Neural progenitor cell (in vitro differentiated cells): ENCODE measurements around the gene RASAL3. TPM values are rescaled to one million over a fixed set of nuclear protein-coding genes. Genes with fewer than 3 reads are reported as not detected.

Source experiments
- DNase-seq: peaks from one replicate; pipeline ENCODE4 v3.0.0-alpha.2; 2016; ENCODE audit warnings: low spot score
- H2AFZ ChIP-seq: fragments of 200-600 bp; sonication (generic); replicated peaks from 2 replicates; pipeline ENCODE4 v1.6.1; 2016; ENCODE audit warnings: antibody characterized with exemption
- H3F3A ChIP-seq: fragments of 200-600 bp; sonication (generic); 2 replicates; pipeline ENCODE4 v1.6.1; 2016; ENCODE audit warnings: antibody characterized with exemption, low read depth
- H3K27ac ChIP-seq: fragments of 200-600 bp; sonication (generic); 2 replicates; pipeline ENCODE4 v1.5.1; 2016; ENCODE audit warnings: mild to moderate bottlenecking
- H3K27me3 ChIP-seq: fragments of 200-600 bp; sonication (generic); 2 replicates; pipeline ENCODE4 v1.6.1; 2016; ENCODE audit warnings: mild to moderate bottlenecking, moderate library complexity
- H3K36me3 ChIP-seq: fragments of 200-600 bp; sonication (generic); 2 replicates; pipeline ENCODE4 v1.5.1; 2016
- H3K4me1 ChIP-seq: fragments of 200-600 bp; sonication (generic); 2 replicates; pipeline ENCODE4 v1.6.1; 2016; ENCODE audit warnings: mixed run types
- H3K4me2 ChIP-seq: fragments of 200-600 bp; sonication (generic); 2 replicates; pipeline ENCODE4 v1.6.1; 2016
- H3K4me3 ChIP-seq: fragments of 200-600 bp; sonication (generic); 2 replicates; pipeline ENCODE4 v1.5.1; 2016
- H3K79me2 ChIP-seq: fragments of 200-600 bp; sonication (generic); 2 replicates; pipeline ENCODE4 v1.6.1; 2016; ENCODE audit warnings: low read depth
- H3K9ac ChIP-seq: fragments of 200-600 bp; sonication (generic); 2 replicates; pipeline ENCODE4 v1.6.1; 2016
- H3K9me3 ChIP-seq: fragments of 200-600 bp; sonication (generic); 2 replicates; pipeline ENCODE4 v1.5.1; 2016; ENCODE audit warnings: low read depth
- H4K20me1 ChIP-seq: fragments of 200-600 bp; sonication (generic); 2 replicates; pipeline ENCODE4 v1.6.1; 2016; ENCODE audit warnings: low read depth
- H3K27ac Mint-ChIP-seq: 3 replicates; pipeline ENCODE4 v1.8.0; 2021; ENCODE audit warnings: mixed read lengths
- H3K27me3 Mint-ChIP-seq: 2 replicates; pipeline ENCODE4 v1.8.0; 2022; ENCODE audit warnings: low read depth, mild to moderate bottlenecking, inconsistent platforms, moderate library complexity, mixed read lengths; ENCODE audit not compliant: insufficient read depth
- H3K36me3 Mint-ChIP-seq: 3 replicates; pipeline ENCODE4 v1.8.0; 2021; ENCODE audit warnings: mixed read lengths
- H3K4me1 Mint-ChIP-seq: 3 replicates; pipeline ENCODE4 v1.8.0; 2021; ENCODE audit warnings: mixed read lengths
- H3K4me3 Mint-ChIP-seq: 3 replicates; pipeline ENCODE4 v1.8.0; 2021; ENCODE audit warnings: mild to moderate bottlenecking, moderate library complexity, mixed read lengths
- H3K9me3 Mint-ChIP-seq: 3 replicates; pipeline ENCODE4 v1.8.0; 2020; ENCODE audit warnings: mixed read lengths
- CTCF ChIP-seq: fragments of 200-600 bp; sonication (generic); IDR thresholded peaks from 2 replicates; pipeline ENCODE4 v1.5.1; 2017; ENCODE audit warnings: antibody characterized with exemption, mild to moderate bottlenecking
- EZH2 ChIP-seq: fragments of 200-600 bp; sonication (generic); IDR thresholded peaks from 2 replicates; pipeline ENCODE4 v1.6.1; 2017; ENCODE audit warnings: antibody characterized with exemption, mild to moderate bottlenecking, moderate library complexity
- EZH2phosphoT487 ChIP-seq: fragments of 200-600 bp; sonication (generic); IDR thresholded peaks from 2 replicates; pipeline ENCODE4 v1.6.1; 2017; ENCODE audit warnings: antibody characterized with exemption
- microRNA counts: library from miRNA; unstranded; fragments of <30 nt; microRNA quantifications from one replicate; lab custom pipeline; 2016
- microRNA-seq: library from miRNA; unstranded; fragments of <30 nt; microRNA quantifications from one replicate; pipeline ENCODE4, GENCODE V29; 2016
- small RNA-seq: library from RNA; depleted of rRNA; stranded (forward); fragments of <200 nt; gene quantifications from one replicate; pipeline ENCODE3, GENCODE V24; 2015
- total RNA-seq: library from RNA; depleted of rRNA; stranded (reverse); fragments of >200 nt; gene quantifications from 2 replicates; pipeline ENCODE4 v1.2.3, GENCODE V29; 2015; ENCODE audit warnings: low replicate concordance

Gene RASAL3
- total RNA-seq, 1 donor from 2014 or later, result not detected

DNA sequence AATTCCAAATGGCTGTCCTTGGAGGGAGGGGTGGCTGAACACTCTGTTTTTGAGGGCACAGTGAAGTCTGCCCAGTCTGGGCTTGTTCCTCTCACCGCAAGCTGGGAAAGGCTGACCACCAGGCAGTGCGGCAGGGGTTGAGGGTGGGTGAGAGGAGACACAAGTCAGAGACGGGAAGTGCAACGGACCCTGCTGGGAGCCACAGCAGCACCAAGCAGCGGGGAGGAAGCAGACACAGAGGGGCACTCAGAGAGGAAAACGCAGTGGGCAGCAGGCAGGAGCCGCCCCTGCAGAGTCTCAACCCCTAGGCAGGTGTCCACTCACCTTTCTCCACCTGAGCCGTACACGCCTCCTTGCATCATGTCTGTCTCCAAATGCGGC, 61.2 kb downstream of the RASAL3 start:
- Mint-ChIP-seq H3K36me3 (peaks cover 9% of the 10 kb centered on the region), H3K4me1 (peaks cover 10% of the 10 kb centered on the region), H3K4me3 (no peak overlapping the region), H3K9me3 (no peaks in the 10 kb centered on the region), H3K27me3 (peaks cover 2% of the 10 kb centered on the region), H3K27ac (no peak overlapping the region)
- no peak for TF ChIP-seq EZH2
- TF ChIP-seq CTCF, result no peak
- no peak for TF ChIP-seq EZH2phosphoT487
- no peak overlapping the region for H3K4me3 ChIP-seq
- H3K9me3 ChIP-seq, result no peaks in the 10 kb centered on the region
- no peaks in the 10 kb centered on the region for H3F3A ChIP-seq
- no peak overlapping the region for H2AFZ ChIP-seq
- no peak overlapping the region for H3K27ac ChIP-seq
- peaks cover 78% of the 10 kb centered on the region for H3K79me2 ChIP-seq
- H3K4me2 ChIP-seq, result no peak overlapping the region
- DNase-seq, result no peak
- H3K27me3 ChIP-seq, result no peaks in the 10 kb centered on the region
- H3K4me1 ChIP-seq, result peaks cover 10% of the 10 kb centered on the region
- H3K9ac ChIP-seq, result no peak overlapping the region
- peaks cover 7% of the 10 kb centered on the region for H3K36me3 ChIP-seq
- H4K20me1 ChIP-seq, result peaks cover 83% of the 10 kb centered on the region

DNA sequence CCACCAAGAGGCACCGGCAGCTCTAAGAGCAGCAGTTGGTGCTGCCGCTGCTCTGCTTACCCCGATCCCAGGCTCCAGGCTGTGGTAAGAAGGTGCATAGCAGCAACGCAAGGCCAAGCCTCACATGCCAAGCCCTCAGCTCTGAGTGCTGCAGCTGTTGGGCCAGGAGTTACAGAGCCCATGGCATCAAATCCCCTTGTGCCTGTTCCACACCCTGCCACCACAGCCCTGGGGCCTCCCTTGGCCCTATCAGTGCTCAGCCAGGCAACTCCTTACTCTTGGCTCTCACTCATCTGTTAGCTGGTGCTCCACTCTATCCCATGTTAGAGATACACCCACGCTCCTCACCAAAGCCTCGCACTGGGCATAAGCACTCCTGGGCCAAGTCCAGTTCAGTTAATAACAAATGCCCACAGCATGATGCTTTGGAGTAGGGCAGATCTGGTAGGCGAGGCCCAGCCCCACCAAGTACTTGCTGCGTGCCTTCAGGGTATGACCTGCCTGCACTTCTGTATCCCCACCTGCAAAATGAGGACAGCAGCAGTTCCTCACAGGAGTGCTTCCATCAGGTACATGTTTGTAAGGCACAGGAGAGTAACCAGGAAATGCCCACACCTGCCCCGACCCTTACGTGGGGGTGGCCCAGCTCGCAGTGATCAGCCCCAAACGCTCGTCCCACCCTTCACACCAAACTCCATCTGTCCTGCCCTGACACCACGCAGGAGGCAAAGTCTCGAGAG, 61.8 kb downstream of the RASAL3 start:
- H3K36me3 ChIP-seq, result peaks cover 6% of the 10 kb centered on the region
- H3K4me1 Mint-ChIP-seq, result peaks cover 10% of the 10 kb centered on the region
- H3K79me2 ChIP-seq, result peaks cover 78% of the 10 kb centered on the region
- no peak overlapping the region for H3K4me3 ChIP-seq
- no peak overlapping the region for H3K9ac ChIP-seq
- peaks cover 2% of the 10 kb centered on the region for H3K27me3 Mint-ChIP-seq
- H3K4me3 Mint-ChIP-seq, result no peak overlapping the region
- no peak overlapping the region for H2AFZ ChIP-seq
- peaks cover 15% of the 10 kb centered on the region for H3K36me3 Mint-ChIP-seq
- no peaks in the 10 kb centered on the region for H3K9me3 ChIP-seq
- peaks cover 80% of the 10 kb centered on the region for H4K20me1 ChIP-seq
- no peak for TF ChIP-seq EZH2
- no peak for TF ChIP-seq CTCF
- TF ChIP-seq EZH2phosphoT487, result no peak
- no peaks in the 10 kb centered on the region for H3K27me3 ChIP-seq
- H3F3A ChIP-seq, result no peaks in the 10 kb centered on the region
- no peak for DNase-seq
- no peak overlapping the region for H3K4me2 ChIP-seq
- no peaks in the 10 kb centered on the region for H3K9me3 Mint-ChIP-seq
- no peak overlapping the region for H3K27ac ChIP-seq
- H3K27ac Mint-ChIP-seq, result no peak overlapping the region
- peaks cover 10% of the 10 kb centered on the region for H3K4me1 ChIP-seq

MicroRNA genes within 50 kb of the gene (microRNA counts, 767-probe panel; counts per million panel counts)
- microRNA hsa-miR-1470 (lab: Ali Mortazavi, UCI), result 460 counts per million, percentile 90 among the panel's probes with 10 or more counts

Small RNA genes lying within 50 kb of the gene (microRNA-seq; reads per million reads assigned to microRNA genes)
- gene MIR1470, result not detected

Small RNA genes lying within 50 kb of the gene (small RNA-seq; reads per million reads assigned to genes)
- not detected for gene MIR1470

Other genes with a start within 250 kb of the RASAL3 start
- 2.2 and 2.3 TPM in 2 replicates for gene EPHX3, start 232.1 kb downstream of the RASAL3 start, total RNA-seq
- gene BRD4, start 132.0 kb downstream of the RASAL3 start, total RNA-seq, result 14.5 and 20.9 TPM in 2 replicates
- gene AKAP8, start 84.8 kb downstream of the RASAL3 start, total RNA-seq, result 20.1 and 23.7 TPM in 2 replicates
- gene AKAP8L, start 45.6 kb downstream of the RASAL3 start, total RNA-seq, result 131 and 210 TPM in 2 replicates
- 9.1 and 30.3 TPM in 2 replicates for gene WIZ, start 14.6 kb downstream of the RASAL3 start, total RNA-seq
- gene PGLYRP2, start 15.0 kb upstream of the RASAL3 start, total RNA-seq, result not detected in 2 replicates
- not detected in 2 replicates for gene CYP4F22, start 44.0 kb upstream of the RASAL3 start, total RNA-seq
- not detected in 2 replicates for gene CYP4F8, start 150.7 kb upstream of the RASAL3 start, total RNA-seq
- gene CYP4F3, start 176.4 kb upstream of the RASAL3 start, total RNA-seq, result not detected in 2 replicates
- not detected in 2 replicates for gene CYP4F12, start 208.5 kb upstream of the RASAL3 start, total RNA-seq